ENCODE data around the gene FAM209A. TPM values are rescaled to one million over a fixed set of nuclear protein-coding genes. Genes with fewer than 3 reads are reported as not detected.
"Not testable (repeated sequence)": the region's sequence is repeated elsewhere in the genome, so short reads cannot be mapped to it uniquely, and the experiment has no call there.

FAM209A gene
- total and polyA plus RNA-seq, 4 donors, result 0.49 to 0.95 (median 0.59) TPM; not detected in 1

GRCh38 chr20:56518721-56519398, 5.7 kb upstream of the FAM209A start:
- H3K36me3 ChIP-seq (ENCODE audit: control insufficient read depth in 4 of 4, insufficient read depth in 4 of 4, low read length in 4 of 4), result peaks cover 26 to 39% (median 32%) of the 10 kb centered on the region in 4 donors
- no peak for ATAC-seq (ENCODE audit: insufficient read depth, low FRiP score)
- H3K27ac ChIP-seq (ENCODE audit: low read depth in 1 of 2, low read length in 1 of 2), result no peak overlapping the region
- TF ChIP-seq CTCF (IDR thresholded peaks at IDR 0.05; ENCODE audit: control extremely low read depth, extremely low read depth), result no peak
- no peak for DNase-seq
- H3K4me3 ChIP-seq, result no peak overlapping the region
- no peaks in the 10 kb centered on the region for H3K27me3 ChIP-seq (ENCODE audit: control insufficient read depth in 3 of 3, insufficient read depth in 3 of 3, low read length in 2 of 3)
- H3K9me3 ChIP-seq (ENCODE audit: control insufficient read depth in 4 of 4, insufficient read depth in 3 of 4, low read length in 3 of 4), result peaks cover 0 to 22% (median 7%) of the 10 kb centered on the region in 4 donors
- H3K9ac ChIP-seq (ENCODE audit: insufficient read depth in 1 of 2, low read length in 2 of 2), result no peak overlapping the region
- H3K4me1 ChIP-seq (ENCODE audit: control insufficient read depth in 5 of 5, insufficient read depth in 5 of 5, low read length in 5 of 5), result peaks cover 0 to 4% (median 0%) of the 10 kb centered on the region in 5 donors
- WGBS, 2 donors, result 95 to 98% methylated on average over 10 of the region's 10 CpGs

- Histone ChIP-seq H3K27me3 (ENCODE audit: control insufficient read depth in 3 of 3, insufficient read depth in 3 of 3, low read length in 2 of 3) (no peaks in the 10 kb centered on the region), H3K9me3 (ENCODE audit: control insufficient read depth in 4 of 4, insufficient read depth in 3 of 4, low read length in 3 of 4) (peaks cover 0 to 22% (median 7%) of the 10 kb centered on the region in 4 donors), H3K27ac (ENCODE audit: low read depth in 1 of 2, low read length in 1 of 2) (no peak overlapping the region), H3K9ac (ENCODE audit: insufficient read depth in 1 of 2, low read length in 2 of 2) (no peak overlapping the region), H3K36me3 (ENCODE audit: control insufficient read depth in 4 of 4, insufficient read depth in 4 of 4, low read length in 4 of 4) (peaks cover 26 to 37% (median 32%) of the 10 kb centered on the region in 4 donors), H3K4me1 (ENCODE audit: control insufficient read depth in 5 of 5, insufficient read depth in 5 of 5, low read length in 5 of 5) (peaks cover 0 to 4% (median 0%) of the 10 kb centered on the region in 5 donors), H3K4me3 (no peak overlapping the region)
- WGBS, 2 donors, result 98% methylated on average over 10 of the region's 10 CpGs
- no peak for TF ChIP-seq CTCF (IDR thresholded peaks at IDR 0.05; ENCODE audit: control extremely low read depth, extremely low read depth)
- no peak for DNase-seq
- no peak for ATAC-seq (ENCODE audit: insufficient read depth, low FRiP score)
Measured at GRCh38 chr20:56519551-56519950, 5.0 kb upstream of the FAM209A start.

- WGBS, 2 donors, result 98 to 99% methylated on average over 10 of the region's 10 CpGs
- no peak for DNase-seq
- H3K27me3 ChIP-seq (ENCODE audit: control insufficient read depth in 3 of 3, insufficient read depth in 3 of 3, low read length in 2 of 3), result no peaks in the 10 kb centered on the region
Measured at GRCh38 chr20:56520180-56520579, 4.4 kb upstream of the FAM209A start.

GRCh38 chr20:56520746-56521354, 3.7 kb upstream of the FAM209A start:
- Histone ChIP-seq H3K9me3 (ENCODE audit: control insufficient read depth in 4 of 4, insufficient read depth in 3 of 4, low read length in 3 of 4) (peaks cover 0 to 22% (median 7%) of the 10 kb centered on the region in 4 donors), H3K36me3 (ENCODE audit: control insufficient read depth in 4 of 4, insufficient read depth in 4 of 4, low read length in 4 of 4) (peaks cover 26 to 37% (median 31%) of the 10 kb centered on the region in 4 donors)
- WGBS, 2 donors, result 92 to 94% methylated on average over 13 of the region's 13 CpGs
- H3K27me3 ChIP-seq (ENCODE audit: control insufficient read depth in 3 of 3, insufficient read depth in 3 of 3, low read length in 2 of 3); DNase-seq; H3K9ac ChIP-seq (ENCODE audit: insufficient read depth in 1 of 2, low read length in 2 of 2); H3K27ac ChIP-seq (ENCODE audit: low read depth in 1 of 2, low read length in 1 of 2); ATAC-seq (ENCODE audit: insufficient read depth, low FRiP score); H3K4me1 ChIP-seq (ENCODE audit: control insufficient read depth in 5 of 5, insufficient read depth in 5 of 5, low read length in 5 of 5); H3K4me3 ChIP-seq: not testable (repeated sequence)

More at GRCh38 chr20:56520180-56520579, 4.4 kb upstream of the FAM209A start:
- Histone ChIP-seq H3K27ac (ENCODE audit: low read depth in 1 of 2, low read length in 1 of 2) (no peak overlapping the region), H3K9ac (ENCODE audit: insufficient read depth in 1 of 2, low read length in 2 of 2) (no peak overlapping the region), H3K9me3 (ENCODE audit: control insufficient read depth in 4 of 4, insufficient read depth in 3 of 4, low read length in 3 of 4) (peaks cover 0 to 22% (median 7%) of the 10 kb centered on the region in 4 donors), H3K36me3 (ENCODE audit: control insufficient read depth in 4 of 4, insufficient read depth in 4 of 4, low read length in 4 of 4) (peaks cover 26 to 37% (median 32%) of the 10 kb centered on the region in 4 donors), H3K4me1 (ENCODE audit: control insufficient read depth in 5 of 5, insufficient read depth in 5 of 5, low read length in 5 of 5) (peaks cover 0 to 4% (median 0%) of the 10 kb centered on the region in 5 donors), H3K4me3 (no peak overlapping the region)
- ATAC-seq (ENCODE audit: insufficient read depth, low FRiP score), result no peak
- no peak for TF ChIP-seq CTCF (IDR thresholded peaks at IDR 0.05; ENCODE audit: control extremely low read depth, extremely low read depth)

Data from lung (tissue), 12 donors.